SK-N-SH (cell line): ENCODE measurements around the gene CXCR5. TPM values are rescaled to one million over a fixed set of nuclear protein-coding genes. Genes with fewer than 3 reads are reported as not detected.

ENCODE experiments used
- CTCF ChIA-PET: fragments of 300-600, 350-600 bp; formaldehyde crosslinking; extraction: SDS; loops from one replicate; lab custom pipeline; 2021; lab: Yijun Ruan, JAX
- POLR2A ChIA-PET: fragments of 350-600 bp; sonication (Branson Sonifier 250); formaldehyde crosslinking; extraction: SDS; loops from one replicate; lab custom pipeline; 2020; ENCODE audit warnings: antibody characterized with exemption, inconsistent platforms; lab: Yijun Ruan, JAX
- DNase-seq: peaks from one replicate; pipeline ENCODE4 v3.0.0; 2012
- H2AFZ ChIP-seq: fragments of 200-600 bp; sonication (generic); 2 replicates; pipeline ENCODE4 v1.8.1; 2016; ENCODE audit warnings: antibody characterized with exemption, mild to moderate bottlenecking, low read depth
- H3F3A ChIP-seq: fragments of 200-600 bp; sonication (generic); replicated peaks from 2 replicates; pipeline ENCODE3; 2016; ENCODE audit warnings: antibody characterized with exemption, mild to moderate bottlenecking; ENCODE audit not compliant: insufficient read depth
- H3K27ac ChIP-seq, 2 experiments: fragments of 200-500 bp in 1 of 2; fragments of 200-600 bp in 1 of 2; sonication (Bioruptor generic) in 1 of 2; sonication (generic), shearing (Covaris generic) in 1 of 2; 2 replicates each; pipeline versions ENCODE4 v1.5.1 to v1.6.1; 2014 to 2016; ENCODE audit warnings: low read depth in 2 of 2, inconsistent platforms in 1 of 2, low read length in 1 of 2, mild to moderate bottlenecking in 1 of 2, mixed read lengths in 1 of 2
- H3K27me3 ChIP-seq: fragments of 200-600 bp; sonication (generic), shearing (Covaris generic); 2 replicates; pipeline ENCODE4 v1.6.1; 2016; ENCODE audit warnings: mixed run types; ENCODE audit not compliant: insufficient read depth
- H3K36me3 ChIP-seq, 2 experiments: fragments of 200-500 bp in 1 of 2; fragments of 200-600 bp in 1 of 2; sonication (Bioruptor generic) in 1 of 2; sonication (generic) in 1 of 2; replicated peaks in 1 of 2; 2 replicates each; pipeline versions ENCODE3 to v1.5.1; 2014 to 2016; ENCODE audit warnings: low read length in 1 of 2, mild to moderate bottlenecking in 1 of 2; ENCODE audit not compliant: insufficient read depth in 2 of 2, control insufficient read depth in 1 of 2
- H3K4me1 ChIP-seq, 2 experiments: fragments of 200-500 bp in 1 of 2; fragments of 200-600 bp in 1 of 2; sonication (Bioruptor generic) in 1 of 2; sonication (generic), shearing (Covaris generic) in 1 of 2; 2 replicates each; pipeline versions ENCODE4 v1.5.1 to v1.6.1; 2014 to 2016; ENCODE audit warnings: low read depth in 1 of 2, low read length in 1 of 2, mixed run types in 1 of 2; ENCODE audit not compliant: insufficient read depth in 2 of 2, control insufficient read depth in 1 of 2
- H3K4me2 ChIP-seq: fragments of 200-600 bp; sonication (generic), shearing (Covaris generic); 2 replicates; pipeline ENCODE4 v1.6.1; 2017; ENCODE audit warnings: mixed run types
- H3K4me3 ChIP-seq, 2 experiments: fragments of 200-500 bp in 1 of 2; fragments of 200-600 bp in 1 of 2; sonication (Bioruptor generic) in 1 of 2; sonication (generic), shearing (Covaris generic) in 1 of 2; 2 replicates each; pipeline versions ENCODE4 v1.5.1 to v1.8.1; 2014 to 2016; ENCODE audit warnings: low read depth in 2 of 2, inconsistent platforms in 1 of 2, low read length in 1 of 2, mild to moderate bottlenecking in 1 of 2, mixed read lengths in 1 of 2, moderate library complexity in 1 of 2
- H3K79me2 ChIP-seq: fragments of 200-600 bp; sonication (generic); 2 replicates; pipeline ENCODE4 v1.8.1; 2017; ENCODE audit warnings: mild to moderate bottlenecking; ENCODE audit not compliant: insufficient read depth
- H3K9ac ChIP-seq: fragments of 200-600 bp; sonication (generic); 2 replicates; pipeline ENCODE4 v1.6.1; 2017; ENCODE audit warnings: mixed run types
- H3K9me2 ChIP-seq: fragments of 200-600 bp; sonication (generic); 2 replicates; pipeline ENCODE4 v1.6.1; 2017; ENCODE audit warnings: mixed run types
- H3K9me3 ChIP-seq: fragments of 200-600 bp; sonication (generic); 2 replicates; pipeline ENCODE4 v1.6.1; 2017; ENCODE audit warnings: mixed run types, mild to moderate bottlenecking, moderate library complexity
- H4K20me1 ChIP-seq: fragments of 200-600 bp; sonication (generic); 2 replicates; pipeline ENCODE4 v1.6.1; 2017; ENCODE audit warnings: mild to moderate bottlenecking, mixed run types; ENCODE audit not compliant: insufficient read depth
- EP300 ChIP-seq, 2 experiments: IDR thresholded peaks; 2 replicates each; pipeline versions ENCODE4 v1.4.0 to v1.6.1; 2012; ENCODE audit warnings: borderline replicate concordance in 1 of 2, low read depth in 1 of 2, low read length in 1 of 2
- FOXJ3 ChIP-seq: sonication (generic); formaldehyde crosslinking; IDR thresholded peaks from 2 replicates; pipeline ENCODE4 v1.5.1; 2020; ENCODE audit warnings: mild to moderate bottlenecking, missing genetic modification reagents
- JUND ChIP-seq: IDR thresholded peaks from 2 replicates; pipeline ENCODE4 v1.4.0; 2012
- MAX ChIP-seq: IDR thresholded peaks from 2 replicates; pipeline ENCODE4 v1.4.0; 2012; ENCODE audit warnings: low read depth
- MXI1 ChIP-seq: IDR thresholded peaks from 2 replicates; pipeline ENCODE4 v1.6.1; 2012; ENCODE audit warnings: mild to moderate bottlenecking, low read depth, low read length, improper control_type of control experiment
- NFIC ChIP-seq: IDR thresholded peaks from 2 replicates; pipeline ENCODE4 v1.4.0; 2012; ENCODE audit warnings: borderline replicate concordance
- NRF1 ChIP-seq: IDR thresholded peaks from 2 replicates; pipeline ENCODE4 v1.6.1; 2012; ENCODE audit warnings: low read depth, mild to moderate bottlenecking, low read length
- RCOR1 ChIP-seq: fragments of 150-350 bp; IDR thresholded peaks from 2 replicates; pipeline ENCODE4 v1.6.1; 2017; ENCODE audit warnings: antibody characterized with exemption, low read length
- REST ChIP-seq: IDR thresholded peaks from 2 replicates; pipeline ENCODE4 v1.6.1; 2012; ENCODE audit warnings: mild to moderate bottlenecking, low read depth, low read length, moderate library complexity
- SMC3 ChIP-seq: IDR thresholded peaks from 2 replicates; pipeline ENCODE4 v1.6.1; 2012; ENCODE audit warnings: low read depth, low read length, improper control_type of control experiment
- TCF12 ChIP-seq: IDR thresholded peaks from 2 replicates; pipeline ENCODE4 v1.4.0; 2012
- TEAD4 ChIP-seq: IDR thresholded peaks from 2 replicates; pipeline ENCODE4 v1.4.0; 2012; ENCODE audit warnings: mild to moderate bottlenecking, borderline replicate concordance; ENCODE audit not compliant: insufficient read depth
- USF2 ChIP-seq: fragments of 150-350 bp; IDR thresholded peaks from 2 replicates; pipeline ENCODE4 v1.6.1; 2017; ENCODE audit warnings: antibody characterized with exemption, low read length, low read depth, borderline replicate concordance
- YY1 ChIP-seq: IDR thresholded peaks from 2 replicates; pipeline ENCODE4 v1.4.0; 2012; ENCODE audit warnings: low read depth, mild to moderate bottlenecking
- WGBS: methylation state at CpG from one replicate; pipeline ENCODE4 v1.1.6; 2017; ENCODE audit warnings: low lambda C conversion rate; 5-methylcytosine and 5-hydroxymethylcytosine counted together
- polyA plus RNA-seq, 3 experiments: library from polyadenylated mRNA; depleted of rRNA; stranded (reverse); fragments of >200 nt; gene quantifications; 2 replicates each; pipeline ENCODE4 v1.2.3, GENCODE V29; 2012
- TF ChIP-seq, protein P1 (sequence below): fragments of 150-350 bp; IDR thresholded peaks from 2 replicates; pipeline ENCODE4 v1.6.1; 2016; ENCODE audit warnings: mild to moderate bottlenecking, low read depth, low read length

CXCR5 gene
- polyA plus RNA-seq, 1 of the 3 experiments (the other 2 are of a cell fraction): 0.02 TPM

DNA sequence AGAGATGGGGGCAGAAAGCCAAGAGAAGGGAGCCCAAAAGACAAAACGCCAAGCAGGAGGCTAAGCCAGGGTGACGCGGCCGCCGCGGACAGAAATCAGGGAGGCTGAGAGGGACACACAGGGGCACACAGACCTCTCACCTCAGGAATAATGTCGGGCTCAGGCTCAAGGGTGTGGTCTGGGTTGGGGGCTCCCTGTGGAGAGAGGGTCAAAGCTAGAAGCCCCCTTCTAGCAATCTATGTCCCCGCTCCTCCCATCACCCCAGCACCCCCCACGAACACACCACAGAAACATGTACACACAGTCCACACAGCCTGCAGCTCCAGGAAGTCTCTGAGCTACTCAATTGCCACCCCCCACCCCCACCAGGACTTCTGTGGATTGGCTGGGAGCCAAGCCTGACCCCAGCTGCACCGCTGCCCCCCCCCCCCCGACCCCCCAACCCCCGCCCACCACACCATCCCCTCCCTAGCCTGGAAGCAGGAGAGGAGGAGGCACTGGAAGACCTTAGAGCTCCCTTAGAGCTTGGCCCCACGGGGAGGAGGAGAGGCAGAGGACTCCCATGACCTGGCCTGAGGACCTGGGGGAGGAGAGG lies 35.1 kb downstream of the CXCR5 start:
- Histone ChIP-seq H3K27ac (peak overlapping the region; percentile 68 to 100), H4K20me1 (peaks cover 40% of the 10 kb centered on the region), H3K27me3 (no peaks in the 10 kb centered on the region), H3F3A (peaks cover 53% of the 10 kb centered on the region), H3K9me3 (no peaks in the 10 kb centered on the region), H3K4me3 (peak overlapping the region; percentile 16 to 95; a peak in 3 of 4 replicates), H3K79me2 (peaks cover 99% of the 10 kb centered on the region), H2AFZ (no peak overlapping the region), H3K36me3 (peaks cover 0 to 3% of the 10 kb centered on the region in 2 experiments), H3K4me2 (peak overlapping the region; percentile 89), H3K9me2 (no peaks in the 10 kb centered on the region), H3K4me1 (peaks cover 77 to 94% of the 10 kb centered on the region in 2 experiments; a peak in 3 of 4 replicates), H3K9ac (peak overlapping the region; percentile 94)
- TF ChIP-seq NFIC: peak; percentile 39; the same call in 1 of the 2 replicates
- no peak for TF ChIP-seq SMC3
- ChIA-PET CTCF (no interaction called here), POLR2A (no interaction called here)
- no peak for DNase-seq
- WGBS: 53% methylated on average over 9 of the region's 13 CpGs

GRCh38 chr11:118921121-118921928 lies 37.6 kb downstream of the CXCR5 start:
- Histone ChIP-seq H3K79me2 (peaks cover 93% of the 10 kb centered on the region), H3K27me3 (no peaks in the 10 kb centered on the region), H3K4me2 (peak overlapping the region; percentile 89), H3K4me3 (peak overlapping the region; percentile 24 to 95; a peak in 3 of 4 replicates), H3K9me2 (no peaks in the 10 kb centered on the region), H4K20me1 (peaks cover 51% of the 10 kb centered on the region), H2AFZ (no peak overlapping the region), H3K9me3 (no peaks in the 10 kb centered on the region), H3F3A (peaks cover 43% of the 10 kb centered on the region), H3K36me3 (peaks cover 0 to 3% of the 10 kb centered on the region in 2 experiments), H3K27ac (peak overlapping the region; percentile 68 to 95), H3K9ac (peak overlapping the region; percentile 94; the same call in 1 of the 2 replicates), H3K4me1 (peaks cover 52 to 81% of the 10 kb centered on the region in 2 experiments; a peak in 3 of 4 replicates)
- peak; percentile 30 for DNase-seq
- POLR2A ChIA-PET: interaction anchor here (5.0 kb wide), 1 partner anchor 12 kb away, joined by 37 read pairs; no protein-coding TSS in a partner anchor
- CTCF ChIA-PET: interaction anchor here (0.7 kb wide), 1 partner anchor 232 kb away, joined by 4 read pairs; no protein-coding TSS in a partner anchor
- TF ChIP-seq YY1 (no peak), FOXJ3 (CRISPR knock-in tag) (no peak), SMC3 (no peak), RCOR1 (no peak), NRF1 (no peak), EP300 (IDR thresholded peaks at IDR 0.05; ENCODE audit: borderline replicate concordance in 1 of 2, low read depth in 1 of 2, low read length in 1 of 2) (no peak), TEAD4 (no peak), MAX (0 out of 2 replicates have a peak, but pooled peaks have one; percentile 11), TCF12 (peak; percentile 1; the same call in 1 of the 2 replicates), MXI1 (no peak), JUND (no peak), USF2 (no peak), REST (no peak)
- TF ChIP-seq, protein P1, sequence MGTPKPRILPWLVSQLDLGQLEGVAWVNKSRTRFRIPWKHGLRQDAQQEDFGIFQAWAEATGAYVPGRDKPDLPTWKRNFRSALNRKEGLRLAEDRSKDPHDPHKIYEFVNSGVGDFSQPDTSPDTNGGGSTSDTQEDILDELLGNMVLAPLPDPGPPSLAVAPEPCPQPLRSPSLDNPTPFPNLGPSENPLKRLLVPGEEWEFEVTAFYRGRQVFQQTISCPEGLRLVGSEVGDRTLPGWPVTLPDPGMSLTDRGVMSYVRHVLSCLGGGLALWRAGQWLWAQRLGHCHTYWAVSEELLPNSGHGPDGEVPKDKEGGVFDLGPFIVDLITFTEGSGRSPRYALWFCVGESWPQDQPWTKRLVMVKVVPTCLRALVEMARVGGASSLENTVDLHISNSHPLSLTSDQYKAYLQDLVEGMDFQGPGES: no peak
- WGBS: 26% methylated on average over 13 of the region's 13 CpGs
